Activated T-helper 17 cell treated with anti-CD3 and anti-CD28 coated beads, Interleukin-2, amount 50 U/mL, for 72 hours (primary cell): ENCODE measurements around the gene HSD17B4. TPM values are rescaled to one million over a fixed set of nuclear protein-coding genes. Genes with fewer than 3 reads are reported as not detected.
A peak's percentile ranks its signal among the peaks of the same experiment; 100 is the strongest.
"Not testable (repeated sequence)": the region's sequence is repeated elsewhere in the genome, so short reads cannot be mapped to it uniquely, and the experiment has no call there.

ENCODE experiments used
- ATAC-seq: fragments of 150-1000 bp; cut with Tn5 transposase; replicated peaks from 2 replicates; pipeline ENCODE4 v1.10.0; 2021; ENCODE audit warnings: mild to moderate bottlenecking, moderate library complexity
- H3K27ac Mint-ChIP-seq: one replicate; pipeline ENCODE4 v1.8.0; 2022; ENCODE audit warnings: mixed read lengths
- H3K27me3 Mint-ChIP-seq: one replicate; pipeline ENCODE4 v1.8.0; 2022; ENCODE audit warnings: mixed read lengths
- H3K36me3 Mint-ChIP-seq: one replicate; pipeline ENCODE4 v1.8.0; 2022; ENCODE audit warnings: low read depth, mild to moderate bottlenecking, mixed read lengths
- H3K4me1 Mint-ChIP-seq: one replicate; pipeline ENCODE4 v1.8.0; 2022; ENCODE audit warnings: mixed read lengths
- H3K4me3 Mint-ChIP-seq: one replicate; pipeline ENCODE4 v1.8.0; 2022; ENCODE audit warnings: mild to moderate bottlenecking, mixed read lengths
- H3K9me3 Mint-ChIP-seq: one replicate; pipeline ENCODE4 v1.8.0; 2022; ENCODE audit warnings: mixed read lengths
- total RNA-seq, 2 donors: library from RNA; stranded (reverse); gene quantifications; one replicate each; pipeline ENCODE4 v1.2.3, GENCODE V29; 2022

Gene HSD17B4
- total RNA-seq, 2 donors from 2014 or later = 41.4 to 61.8 TPM

DNA sequence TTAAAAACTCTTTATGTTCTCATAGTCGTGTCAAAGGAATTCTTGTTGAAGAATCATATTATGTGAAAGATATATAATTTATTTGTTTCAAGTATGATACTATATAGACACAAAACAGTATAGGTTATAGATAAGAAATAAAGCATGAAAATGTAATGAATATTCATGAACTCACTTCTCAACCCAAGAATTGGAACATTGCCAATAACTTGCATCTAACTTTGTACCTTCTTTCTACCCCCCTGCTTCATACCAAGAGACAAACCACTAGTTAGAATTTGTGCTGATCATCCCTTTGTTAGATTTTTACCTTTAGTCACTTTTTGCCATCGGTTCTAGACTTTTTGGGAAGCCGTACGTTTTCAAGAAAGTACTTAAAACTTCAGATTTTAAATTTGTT, 32.6 kb downstream of the HSD17B4 start:
- ATAC-seq = no peak
- peaks cover 57% of the 10 kb centered on the region for H3K36me3 Mint-ChIP-seq
- H3K4me1 Mint-ChIP-seq = no peaks in the 10 kb centered on the region
- H3K4me3 Mint-ChIP-seq = no peak overlapping the region
- H3K27me3 Mint-ChIP-seq = no peaks in the 10 kb centered on the region
- H3K9me3 Mint-ChIP-seq = no peaks in the 10 kb centered on the region
- H3K27ac Mint-ChIP-seq = no peak overlapping the region

DNA sequence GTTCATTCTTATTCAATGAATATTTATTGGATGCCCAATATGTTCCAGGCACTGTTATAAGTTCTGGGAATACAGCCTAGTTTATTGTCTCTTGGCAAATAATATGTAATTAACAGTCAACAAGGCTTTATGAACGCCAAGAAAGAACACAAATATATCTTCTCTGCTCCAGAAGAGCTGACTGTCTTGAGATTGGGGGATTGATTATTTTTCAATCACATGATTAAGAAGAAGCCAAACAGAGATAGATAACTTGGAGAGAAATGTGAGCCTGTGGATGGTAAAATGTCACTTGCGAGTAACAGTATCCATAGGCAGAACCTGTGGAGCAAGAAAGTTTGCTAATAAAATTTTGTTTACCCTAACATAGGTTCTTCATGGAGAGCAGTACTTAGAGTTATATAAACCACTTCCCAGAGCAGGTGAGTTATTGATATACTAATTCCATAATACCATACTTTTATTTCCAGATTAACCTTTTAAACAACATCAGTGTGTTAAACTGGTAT, 49.4 kb downstream of the HSD17B4 start:
- H3K27me3 Mint-ChIP-seq = no peaks in the 10 kb centered on the region
- no peak for ATAC-seq
- no peak overlapping the region for H3K4me3 Mint-ChIP-seq
- H3K27ac Mint-ChIP-seq = no peak overlapping the region
- peaks cover 67% of the 10 kb centered on the region for H3K36me3 Mint-ChIP-seq
- H3K9me3 Mint-ChIP-seq = peaks cover 7% of the 10 kb centered on the region
- no peaks in the 10 kb centered on the region for H3K4me1 Mint-ChIP-seq

DNA sequence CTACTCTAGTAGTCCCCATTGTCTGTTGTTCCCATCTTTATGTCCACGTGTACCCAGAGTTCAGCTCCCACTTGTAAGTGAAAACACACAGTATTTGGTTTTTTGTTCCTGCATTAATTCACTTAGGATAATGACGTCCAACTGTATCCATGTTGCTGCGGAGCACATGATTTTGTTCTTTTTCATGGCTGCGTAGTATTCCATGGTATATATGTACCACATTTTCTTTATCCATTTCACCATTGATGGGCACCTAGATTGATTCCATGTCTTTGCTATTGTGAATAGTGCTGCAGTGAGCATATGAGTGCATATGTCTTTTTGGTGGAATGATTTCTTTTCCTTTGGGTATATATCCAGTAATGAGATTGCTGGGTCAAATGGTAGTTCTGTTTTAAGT, 51.6 kb downstream of the HSD17B4 start:
- H3K36me3 Mint-ChIP-seq = peaks cover 64% of the 10 kb centered on the region
- H3K9me3 Mint-ChIP-seq = not testable (repeated sequence)

DNA sequence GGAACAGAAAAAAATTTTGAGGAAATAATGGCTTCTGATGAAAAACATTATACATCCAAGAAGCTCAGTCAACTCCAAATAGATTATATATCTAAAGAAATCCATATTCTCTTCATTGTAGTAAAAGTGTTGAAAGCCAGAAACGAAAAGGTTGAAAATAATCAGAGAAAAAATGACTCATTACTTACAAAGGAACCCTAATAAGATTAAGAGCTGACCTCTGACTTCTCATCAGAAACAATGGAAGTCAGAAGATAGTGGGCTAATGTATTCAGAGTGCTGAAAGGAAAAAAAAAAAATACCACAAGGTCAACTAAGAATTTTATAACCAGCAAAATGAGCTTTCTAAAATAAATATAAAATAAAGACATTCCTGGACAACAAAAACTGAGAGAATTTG, 60.0 kb downstream of the HSD17B4 start:
- Mint-ChIP-seq H3K36me3 (peaks cover 64% of the 10 kb centered on the region), H3K4me3 (no peak overlapping the region), H3K4me1 (no peaks in the 10 kb centered on the region), H3K27me3 (no peaks in the 10 kb centered on the region), H3K9me3 (no peaks in the 10 kb centered on the region), H3K27ac (no peak overlapping the region)
- ATAC-seq = no peak

More for the DNA sequence above, 51.6 kb downstream of the HSD17B4 start:
- not testable (repeated sequence) for H3K27me3 Mint-ChIP-seq, H3K4me3 Mint-ChIP-seq, H3K27ac Mint-ChIP-seq, ATAC-seq, H3K4me1 Mint-ChIP-seq

DNA sequence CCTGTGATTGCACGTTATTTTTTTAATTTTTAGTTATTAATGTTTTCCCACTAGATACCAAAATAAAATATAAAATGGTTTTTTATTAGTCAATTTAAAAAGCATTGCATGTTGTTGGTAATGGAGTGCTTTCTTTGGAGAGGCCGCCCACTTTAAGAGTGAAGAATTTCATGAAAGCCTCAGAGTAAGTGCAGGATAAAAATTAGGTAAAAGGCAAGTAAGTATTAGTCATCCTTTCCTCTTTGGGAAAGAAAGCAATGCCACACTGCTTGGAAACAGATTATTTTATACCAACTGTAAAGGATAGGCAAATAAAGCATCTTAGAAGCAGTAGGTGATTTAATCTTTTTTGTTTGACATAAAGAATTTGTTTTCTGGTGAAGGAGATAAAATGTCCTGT, 62.9 kb downstream of the HSD17B4 start:
- H3K36me3 Mint-ChIP-seq = peaks cover 51% of the 10 kb centered on the region
- H3K27me3 Mint-ChIP-seq = no peaks in the 10 kb centered on the region
- H3K27ac Mint-ChIP-seq = no peak overlapping the region
- H3K4me3 Mint-ChIP-seq = no peak overlapping the region
- H3K9me3 Mint-ChIP-seq = no peaks in the 10 kb centered on the region
- ATAC-seq = no peak
- H3K4me1 Mint-ChIP-seq = no peaks in the 10 kb centered on the region

DNA sequence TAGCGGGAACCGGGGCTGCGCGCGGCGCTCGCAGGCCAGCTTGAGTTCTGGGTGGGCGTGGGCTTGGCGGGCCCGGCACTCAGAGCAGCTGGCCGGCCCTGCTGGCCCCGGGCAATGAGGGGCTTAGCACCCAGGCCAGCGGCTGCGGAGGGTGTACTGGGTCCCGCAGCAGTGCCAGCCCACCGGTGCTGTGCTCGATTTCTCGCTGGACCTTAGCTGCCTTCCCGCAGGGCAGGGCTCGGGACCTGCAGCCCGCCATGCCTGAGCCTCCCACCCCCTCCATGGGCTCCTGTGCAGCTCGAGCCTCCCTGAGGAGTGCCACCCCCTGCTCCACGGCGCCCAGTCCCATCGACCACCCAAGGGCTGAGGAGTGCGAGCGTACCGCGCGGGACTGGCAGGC, 64.8 kb downstream of the HSD17B4 start:
- peaks cover 38% of the 10 kb centered on the region for H3K36me3 Mint-ChIP-seq
- H3K27ac Mint-ChIP-seq, H3K4me3 Mint-ChIP-seq, ATAC-seq, H3K4me1 Mint-ChIP-seq, H3K9me3 Mint-ChIP-seq, H3K27me3 Mint-ChIP-seq: not testable (repeated sequence)

DNA sequence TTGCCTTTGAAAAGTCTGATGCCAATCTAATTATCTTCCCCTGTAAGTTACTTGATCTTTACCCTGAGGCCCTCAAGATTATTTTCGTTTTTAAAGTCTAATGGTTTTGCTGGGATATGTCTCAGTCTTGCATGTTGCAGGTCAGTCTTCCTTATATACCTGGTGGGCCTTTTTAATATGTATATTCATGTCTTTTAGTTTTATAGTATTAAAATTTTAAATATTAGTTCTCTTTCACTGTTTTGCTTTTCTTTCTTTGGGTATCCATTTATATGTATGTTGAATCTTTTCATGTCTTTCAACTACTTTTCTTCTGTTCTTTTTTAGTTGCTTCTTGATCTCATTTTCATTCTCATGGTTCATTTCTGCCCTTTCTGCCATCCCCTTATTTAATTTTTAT, 68.9 kb downstream of the HSD17B4 start:
- Mint-ChIP-seq H3K27me3 (no peaks in the 10 kb centered on the region), H3K36me3 (peaks cover 31% of the 10 kb centered on the region), H3K4me1 (no peaks in the 10 kb centered on the region), H3K4me3 (no peak overlapping the region), H3K9me3 (no peaks in the 10 kb centered on the region), H3K27ac (no peak overlapping the region)
- no peak for ATAC-seq

DNA sequence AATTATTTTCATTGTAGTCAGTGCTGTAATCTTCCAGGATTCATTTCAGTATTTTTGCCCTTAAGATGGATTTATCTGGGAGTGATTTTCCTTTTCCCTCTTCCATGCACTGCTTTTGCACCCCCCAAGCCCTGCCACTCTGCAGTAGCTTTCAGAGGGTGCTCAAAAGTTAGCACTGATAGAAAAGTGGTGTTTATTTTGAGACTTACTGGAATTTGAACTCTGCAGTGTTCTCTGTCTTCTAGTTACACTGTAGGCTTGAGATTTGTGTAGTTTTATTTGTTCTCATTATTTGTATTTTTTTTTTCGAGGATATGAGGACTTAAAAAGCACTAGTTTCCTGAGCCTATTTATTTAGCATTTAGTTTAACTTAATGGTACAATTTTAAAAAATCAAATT, 70.5 kb downstream of the HSD17B4 start:
- no peak overlapping the region for H3K27ac Mint-ChIP-seq
- no peak overlapping the region for H3K4me3 Mint-ChIP-seq
- no peaks in the 10 kb centered on the region for H3K9me3 Mint-ChIP-seq
- ATAC-seq = no peak
- no peaks in the 10 kb centered on the region for H3K27me3 Mint-ChIP-seq
- H3K36me3 Mint-ChIP-seq = peaks cover 39% of the 10 kb centered on the region
- H3K4me1 Mint-ChIP-seq = no peaks in the 10 kb centered on the region

DNA sequence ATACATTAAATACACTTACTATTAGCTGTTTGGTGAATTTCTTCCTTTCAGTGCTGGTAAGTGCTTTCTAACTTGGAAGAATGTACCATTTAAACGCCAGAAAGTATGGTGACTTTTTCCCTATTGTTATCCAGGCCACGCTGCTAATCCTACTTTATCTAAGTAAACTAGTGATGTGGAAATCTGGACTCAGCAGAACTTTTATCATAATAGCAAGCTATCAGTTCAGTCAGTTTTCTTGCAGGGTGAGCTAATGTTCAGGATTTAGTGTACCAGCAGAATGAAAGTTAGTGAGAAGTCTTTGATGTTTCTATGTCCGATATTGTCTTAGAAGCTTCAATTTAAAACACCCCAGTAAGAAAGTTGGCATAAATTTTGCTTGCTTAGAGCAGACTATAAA, 72.2 kb downstream of the HSD17B4 start:
- H3K9me3 Mint-ChIP-seq = no peaks in the 10 kb centered on the region
- no peaks in the 10 kb centered on the region for H3K27me3 Mint-ChIP-seq
- H3K27ac Mint-ChIP-seq = no peak overlapping the region
- H3K4me1 Mint-ChIP-seq = no peaks in the 10 kb centered on the region
- H3K36me3 Mint-ChIP-seq = peaks cover 42% of the 10 kb centered on the region
- no peak for ATAC-seq
- no peak overlapping the region for H3K4me3 Mint-ChIP-seq

DNA sequence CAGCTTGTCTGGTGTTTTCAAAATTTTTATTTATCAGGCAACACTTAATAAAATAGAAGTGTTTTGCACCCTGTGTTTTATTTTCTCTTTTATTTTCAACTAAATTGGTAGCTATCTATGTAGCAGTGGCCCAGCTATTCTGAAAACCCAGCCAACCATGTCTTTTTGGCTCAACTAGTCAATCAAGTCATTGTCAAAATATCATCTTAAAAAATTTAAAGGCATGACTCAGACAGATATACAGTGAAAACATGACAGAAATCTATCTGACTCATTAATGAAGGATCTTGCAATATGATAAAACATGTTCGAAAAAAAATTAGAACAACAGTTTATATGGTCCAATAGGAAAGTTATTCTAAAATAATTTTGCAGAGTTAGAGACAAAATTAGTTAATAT, 75.1 kb downstream of the HSD17B4 start:
- H3K9me3 Mint-ChIP-seq = no peaks in the 10 kb centered on the region
- no peak overlapping the region for H3K4me3 Mint-ChIP-seq
- no peaks in the 10 kb centered on the region for H3K4me1 Mint-ChIP-seq
- H3K27me3 Mint-ChIP-seq = no peaks in the 10 kb centered on the region
- H3K36me3 Mint-ChIP-seq = peaks cover 59% of the 10 kb centered on the region
- ATAC-seq = no peak
- no peak overlapping the region for H3K27ac Mint-ChIP-seq

DNA sequence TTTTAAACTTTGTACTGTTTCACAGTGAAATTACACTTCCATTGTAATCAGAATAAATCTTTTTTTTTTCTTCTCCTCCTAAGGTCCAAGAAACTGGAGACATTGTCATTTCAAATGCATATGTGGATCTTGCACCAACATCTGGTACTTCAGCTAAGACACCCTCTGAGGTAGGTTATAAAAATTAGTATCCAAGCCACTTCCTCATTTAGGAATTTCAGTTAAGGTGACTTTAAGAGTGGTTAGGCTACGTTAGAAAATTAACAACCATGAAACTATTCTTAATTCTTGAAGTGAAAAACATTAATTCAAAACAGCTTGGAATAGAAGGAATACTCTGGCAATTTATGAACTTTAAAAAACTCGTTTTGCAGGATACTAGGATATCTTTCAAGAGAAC, 77.5 kb downstream of the HSD17B4 start:
- no peak overlapping the region for H3K27ac Mint-ChIP-seq
- H3K4me1 Mint-ChIP-seq = no peaks in the 10 kb centered on the region
- ATAC-seq = no peak
- peaks cover 69% of the 10 kb centered on the region for H3K36me3 Mint-ChIP-seq
- H3K27me3 Mint-ChIP-seq = no peaks in the 10 kb centered on the region
- H3K9me3 Mint-ChIP-seq = no peaks in the 10 kb centered on the region
- H3K4me3 Mint-ChIP-seq = no peak overlapping the region

DNA sequence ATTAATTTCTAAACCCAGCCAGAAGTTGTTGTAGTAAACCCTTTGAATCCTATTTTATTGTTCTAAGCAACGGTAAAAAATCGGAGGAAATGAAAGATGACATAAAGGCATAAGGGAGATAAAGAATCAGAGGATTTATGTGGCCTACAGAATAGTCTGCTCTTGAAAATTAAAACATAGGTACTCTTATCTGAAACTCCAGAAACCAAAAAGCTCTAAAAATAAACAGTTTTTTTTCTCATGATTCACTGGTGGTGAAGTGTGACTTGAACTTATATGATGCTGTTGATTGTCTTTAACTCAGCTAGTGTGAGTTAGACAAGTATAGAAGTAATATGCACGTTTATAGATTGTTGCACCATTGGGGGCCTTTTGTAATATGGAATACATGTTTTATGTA, 80.3 kb downstream of the HSD17B4 start:
- Mint-ChIP-seq H3K27me3 (no peaks in the 10 kb centered on the region), H3K9me3 (no peaks in the 10 kb centered on the region), H3K36me3 (peaks cover 62% of the 10 kb centered on the region), H3K4me3 (no peak overlapping the region), H3K4me1 (no peaks in the 10 kb centered on the region), H3K27ac (no peak overlapping the region)
- no peak for ATAC-seq

DNA sequence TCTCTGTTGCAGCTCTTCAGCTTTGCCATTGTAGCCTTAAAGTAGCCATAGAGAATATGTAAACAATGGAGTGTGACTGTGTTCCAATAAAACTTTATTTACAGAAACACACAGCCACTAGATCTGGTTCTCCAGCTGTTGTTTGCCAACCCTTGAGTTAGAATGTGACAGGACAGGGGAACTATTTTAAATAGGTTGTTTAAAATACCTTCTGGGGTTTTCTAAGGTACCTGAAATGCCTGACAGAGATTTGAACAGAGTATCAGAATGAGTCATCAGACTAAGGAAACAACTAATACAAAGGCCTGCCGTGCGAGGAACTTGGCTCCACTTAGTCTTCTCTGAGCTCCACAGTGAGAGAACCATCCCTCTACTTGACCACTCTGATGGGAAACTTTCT, 85.4 kb downstream of the HSD17B4 start:
- Mint-ChIP-seq H3K4me1 (peaks cover 6% of the 10 kb centered on the region), H3K4me3 (no peak overlapping the region), H3K9me3 (no peaks in the 10 kb centered on the region), H3K27me3 (no peaks in the 10 kb centered on the region), H3K27ac (peak overlapping the region; percentile 7), H3K36me3 (peaks cover 67% of the 10 kb centered on the region)
- peak; percentile 82 for ATAC-seq

DNA sequence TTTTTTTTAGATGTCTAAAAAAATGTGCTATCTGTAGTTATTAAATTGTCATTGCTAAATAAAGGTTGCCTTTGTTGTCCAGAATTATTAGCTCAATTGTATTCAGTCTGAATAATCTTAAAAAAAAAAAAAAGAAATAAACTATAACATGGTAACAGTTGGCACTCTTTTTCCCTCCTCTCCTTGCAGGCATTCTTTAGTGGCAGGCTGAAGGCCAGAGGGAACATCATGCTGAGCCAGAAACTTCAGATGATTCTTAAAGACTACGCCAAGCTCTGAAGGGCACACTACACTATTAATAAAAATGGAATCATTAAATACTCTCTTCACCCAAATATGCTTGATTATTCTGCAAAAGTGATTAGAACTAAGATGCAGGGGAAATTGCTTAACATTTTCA, 89.4 kb downstream of the HSD17B4 start:
- Mint-ChIP-seq H3K4me3 (no peak overlapping the region), H3K4me1 (peaks cover 6% of the 10 kb centered on the region), H3K27me3 (no peaks in the 10 kb centered on the region), H3K36me3 (peaks cover 49% of the 10 kb centered on the region), H3K27ac (no peak overlapping the region), H3K9me3 (no peaks in the 10 kb centered on the region)
- ATAC-seq = no peak

DNA sequence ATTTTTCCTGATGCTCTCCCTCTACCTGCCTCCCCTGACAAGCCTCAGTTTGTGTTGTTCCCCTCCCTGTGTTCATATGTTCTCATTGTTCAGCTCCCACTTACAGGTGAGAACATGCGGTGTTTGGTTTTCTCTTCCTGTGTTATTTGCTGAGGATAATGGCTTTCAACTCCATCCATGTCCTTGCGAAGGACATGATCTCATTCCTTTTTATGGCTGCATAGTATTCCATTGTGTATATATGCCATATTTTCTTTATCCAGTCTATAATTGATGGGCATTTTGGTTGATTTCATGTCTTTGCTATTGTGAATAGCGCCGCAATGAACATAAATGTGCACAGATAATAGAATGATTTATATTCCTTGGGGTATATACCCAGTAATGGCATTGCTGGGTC, 99.5 kb downstream of the HSD17B4 start:
- no peak for ATAC-seq
- Mint-ChIP-seq H3K4me3 (no peak overlapping the region), H3K27me3 (no peaks in the 10 kb centered on the region), H3K9me3 (peaks cover 14% of the 10 kb centered on the region), H3K36me3 (peaks cover 14% of the 10 kb centered on the region), H3K4me1 (no peaks in the 10 kb centered on the region), H3K27ac (no peak overlapping the region)

DNA sequence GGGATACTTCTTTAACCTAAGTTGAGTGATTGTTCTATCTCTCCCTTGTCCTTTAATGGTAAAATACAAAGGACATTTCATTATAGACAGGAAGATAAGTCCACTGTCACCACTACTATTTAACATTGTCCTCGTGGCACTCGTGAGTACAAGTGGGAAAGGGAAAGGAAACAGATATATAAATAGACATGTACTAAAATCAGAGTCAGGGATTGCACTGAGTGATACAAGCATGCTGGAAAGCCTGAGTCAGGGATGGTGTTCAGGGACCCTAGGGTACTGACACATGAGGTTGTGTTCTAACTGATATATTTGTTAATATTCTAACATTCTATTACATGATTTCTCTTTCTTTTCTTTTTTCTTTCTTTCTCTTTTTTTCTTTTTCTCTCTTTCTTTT, 102.3 kb downstream of the HSD17B4 start:
- Mint-ChIP-seq H3K4me1 (no peaks in the 10 kb centered on the region), H3K27ac (no peak overlapping the region), H3K9me3 (peaks cover 23% of the 10 kb centered on the region), H3K27me3 (no peaks in the 10 kb centered on the region), H3K4me3 (no peak overlapping the region), H3K36me3 (peaks cover 13% of the 10 kb centered on the region)
- no peak for ATAC-seq
